H1 (cell line): ENCODE data around the gene NSG2. TPM values are rescaled to one million over a fixed set of nuclear protein-coding genes. Genes with fewer than 3 reads are reported as not detected.

Source experiments
- CTCF ChIA-PET: fragments of 300-600 bp; sonication (Branson Sonifier 250); formaldehyde crosslinking; loops from one replicate; lab custom pipeline; 2021; ENCODE audit not compliant: partially characterized antibody; lab: Charles Lee
- POLR2A ChIA-PET: fragments of 300-600 bp; sonication (Branson Sonifier 250); formaldehyde crosslinking; loops from one replicate; lab custom pipeline; 2021; ENCODE audit warnings: inconsistent platforms; ENCODE audit not compliant: partially characterized antibody; lab: Charles Lee
- DNase-seq, 2 experiments: peaks; one replicate each; pipeline versions ENCODE4 v3.0.0 to v3.0.0-alpha.2; 2010 to 2022; ENCODE audit warnings: low spot score in 2 of 2, low read depth in 1 of 2, mixed read lengths in 1 of 2
- FAIRE-seq: peaks from 2 replicates; lab custom pipeline; 2011; peaks lifted over from hg19 to GRCh38; lab: Jason Lieb, UNC
- H2AFZ ChIP-seq: 2 replicates; pipeline ENCODE4 v1.8.1; 2012; ENCODE audit warnings: low read length, inconsistent platforms
- H2AK5ac ChIP-seq: 2 replicates; pipeline ENCODE4 v1.6.1; 2013; ENCODE audit warnings: low read depth, low read length
- H2BK120ac ChIP-seq: replicated peaks from 2 replicates; pipeline ENCODE3; 2013; ENCODE audit warnings: low read depth, low read length, inconsistent platforms
- H2BK12ac ChIP-seq: 2 replicates; pipeline ENCODE4 v1.6.1; 2013; ENCODE audit warnings: low read depth, low read length
- H2BK15ac ChIP-seq: 2 replicates; pipeline ENCODE4 v1.6.1; 2013; ENCODE audit warnings: low read length
- H2BK20ac ChIP-seq: 2 replicates; pipeline ENCODE4 v1.6.1; 2013; ENCODE audit warnings: low read length
- H2BK5ac ChIP-seq: 2 replicates; pipeline ENCODE4 v1.6.1; 2013; ENCODE audit warnings: low read depth, low read length
- H3K14ac ChIP-seq: 2 replicates; pipeline ENCODE4 v1.6.1; 2013; ENCODE audit warnings: inconsistent platforms; ENCODE audit not compliant: insufficient read length
- H3K18ac ChIP-seq: 2 replicates; pipeline ENCODE4 v1.6.1; 2013; ENCODE audit warnings: low read length; ENCODE audit errors: extremely low read depth
- H3K23ac ChIP-seq: 2 replicates; pipeline ENCODE4 v1.6.1; 2013; ENCODE audit warnings: inconsistent platforms; ENCODE audit not compliant: insufficient read length
- H3K23me2 ChIP-seq: 2 replicates; pipeline ENCODE4 v1.6.1; 2013; ENCODE audit warnings: low read depth, low read length
- H3K27ac ChIP-seq: 2 replicates; pipeline ENCODE4 v1.6.1; 2011; ENCODE audit warnings: low read depth, low read length, inconsistent platforms
- H3K27me3 ChIP-seq, 4 experiments: replicated peaks in 1 of 4; 1 replicate in 1 of 4; 2 replicates in 3 of 4; pipeline versions ENCODE4 v1.6.1 to v1.8.1; 2011 to 2013; ENCODE audit warnings: low read length in 3 of 4, mild to moderate bottlenecking in 3 of 4, inconsistent platforms in 2 of 4, mixed read lengths in 2 of 4, moderate library complexity in 1 of 4; ENCODE audit not compliant: control insufficient read depth in 3 of 4, insufficient read depth in 3 of 4; ENCODE audit errors: extremely low read depth in 1 of 4
- H3K36me3 ChIP-seq, 4 experiments: 2 replicates each; pipeline versions ENCODE4 v1.6.1 to v1.8.1; 2011 to 2013; ENCODE audit warnings: mild to moderate bottlenecking in 4 of 4, low read length in 3 of 4, moderate library complexity in 2 of 4, control low read depth in 1 of 4, inconsistent platforms in 1 of 4; ENCODE audit not compliant: insufficient read depth in 4 of 4, control insufficient read depth in 2 of 4
- H3K4ac ChIP-seq: replicated peaks from 2 replicates; pipeline ENCODE3; 2013; ENCODE audit warnings: low read length, low read depth, mixed read lengths, inconsistent platforms; ENCODE audit not compliant: insufficient read length
- H3K4me1 ChIP-seq, 4 experiments: replicated peaks in 1 of 4; 1 replicate in 1 of 4; 2 replicates in 3 of 4; pipeline versions ENCODE4 v1.6.1 to v1.8.1; 2011 to 2013; ENCODE audit warnings: low read length in 3 of 4, inconsistent platforms in 2 of 4, mixed read lengths in 1 of 4; ENCODE audit not compliant: insufficient read depth in 4 of 4, control insufficient read depth in 3 of 4
- H3K4me2 ChIP-seq, 2 experiments: 2 replicates each; pipeline versions ENCODE4 v1.6.1 to v1.8.1; 2011 to 2013; ENCODE audit warnings: low read depth in 2 of 2, low read length in 2 of 2, control low read depth in 1 of 2, inconsistent platforms in 1 of 2, mild to moderate bottlenecking in 1 of 2; ENCODE audit not compliant: insufficient read depth in 1 of 2
- H3K4me3 ChIP-seq, 4 experiments: fragments of 200-600, 300-600 bp in 1 of 4; sonication (generic), shearing (Covaris generic), sonication (Bioruptor Twin) in 1 of 4; 2 replicates each; pipeline versions ENCODE4 v1.5.1 to v1.8.1; 2011 to 2016; ENCODE audit warnings: low read length in 4 of 4, low read depth in 3 of 4, control low read depth in 2 of 4, inconsistent platforms in 2 of 4, mild to moderate bottlenecking in 2 of 4, mixed read lengths in 1 of 4, moderate library complexity in 1 of 4; ENCODE audit not compliant: insufficient read depth in 2 of 4; ENCODE audit errors: extremely low read depth in 1 of 4
- H3K56ac ChIP-seq: replicated peaks from 2 replicates; pipeline ENCODE3; 2013; ENCODE audit warnings: low read depth, mild to moderate bottlenecking, mixed read lengths, low read length, inconsistent platforms; ENCODE audit not compliant: insufficient read length
- H3K79me1 ChIP-seq: 2 replicates; pipeline ENCODE4 v1.6.1; 2013; ENCODE audit warnings: low read depth, low read length, control low read depth
- H3K79me2 ChIP-seq, 2 experiments: 2 replicates each; pipeline versions ENCODE4 v1.6.1 to v1.8.1; 2012 to 2013; ENCODE audit warnings: low read length in 2 of 2, mild to moderate bottlenecking in 2 of 2, inconsistent platforms in 1 of 2; ENCODE audit not compliant: insufficient read depth in 2 of 2, control insufficient read depth in 1 of 2
- H3K9ac ChIP-seq, 4 experiments: replicated peaks in 1 of 4; 1 replicate in 1 of 4; 2 replicates in 3 of 4; pipeline versions ENCODE4 v1.6.1 to v1.8.1; 2011 to 2013; ENCODE audit warnings: low read depth in 3 of 4, low read length in 3 of 4, control low read depth in 2 of 4, mild to moderate bottlenecking in 2 of 4, moderate library complexity in 2 of 4, inconsistent platforms in 1 of 4; ENCODE audit errors: extremely low read depth in 1 of 4
- H3K9me3 ChIP-seq, 2 experiments: 2 replicates each; pipeline versions ENCODE4 v1.6.1 to v1.8.1; 2012 to 2013; ENCODE audit warnings: mild to moderate bottlenecking in 2 of 2, moderate library complexity in 2 of 2, control low read depth in 1 of 2, inconsistent platforms in 1 of 2, low read depth in 1 of 2, low read length in 1 of 2, mixed read lengths in 1 of 2; ENCODE audit not compliant: insufficient read depth in 2 of 2
- H4K20me1 ChIP-seq, 2 experiments: replicated peaks in 1 of 2; 2 replicates each; pipeline versions ENCODE3 to v1.8.1; 2011 to 2013; ENCODE audit warnings: inconsistent platforms in 2 of 2, low read length in 2 of 2, mild to moderate bottlenecking in 1 of 2; ENCODE audit not compliant: insufficient read depth in 2 of 2, control insufficient read depth in 1 of 2
- H4K5ac ChIP-seq: 2 replicates; pipeline ENCODE4 v1.6.1; 2013; ENCODE audit warnings: low read length, low read depth, mixed read lengths, inconsistent platforms; ENCODE audit not compliant: insufficient read length
- H4K8ac ChIP-seq: 2 replicates; pipeline ENCODE4 v1.8.0; 2013; ENCODE audit warnings: mild to moderate bottlenecking, moderate library complexity, low read length, inconsistent platforms; ENCODE audit not compliant: insufficient read depth; ENCODE audit errors: extremely low read depth
- H4K91ac ChIP-seq: replicated peaks from 2 replicates; pipeline ENCODE3; 2013; ENCODE audit warnings: low read length, mixed read lengths, inconsistent platforms; ENCODE audit not compliant: insufficient read length
- RAD21 ChIP-seq, 2 experiments: IDR thresholded peaks in 1 of 2; conservative IDR thresholded peaks in 1 of 2; 2 replicates each; pipeline ENCODE4 v1.6.1; 2011; ENCODE audit warnings: low read depth in 2 of 2, low read length in 2 of 2, improper control_type of control experiment in 1 of 2, inconsistent platforms in 1 of 2, mild to moderate bottlenecking in 1 of 2, moderate library complexity in 1 of 2
- SIX5 ChIP-seq: IDR thresholded peaks from 2 replicates; pipeline ENCODE4 v1.6.1; 2011; ENCODE audit warnings: mild to moderate bottlenecking, low read depth, low read length
- WGBS, 2 experiments: shearing (Covaris generic) in 1 of 2; methylation state at CpG; one replicate each; pipeline versions ENCODE4 v1.1.6 to v1.1.7; 2013 to 2015; ENCODE audit warnings: low lambda C conversion rate in 2 of 2, mixed read lengths in 2 of 2, inconsistent platforms in 1 of 2, low coverage in 1 of 2, missing lambda C conversion rate in 1 of 2; ENCODE audit not compliant: insufficient replicate concordance in 2 of 2, insufficient coverage in 1 of 2, insufficient read length in 1 of 2; ENCODE audit errors: extremely low coverage in 1 of 2, missing lambda C conversion rate in 1 of 2; 5-methylcytosine and 5-hydroxymethylcytosine counted together
- polyA plus RNA-seq, 7 experiments: library from polyadenylated mRNA; depleted of rRNA in 3 of 7; stranded (reverse) in 5 of 7; unstranded in 2 of 7; fragments of >200 nt in 5 of 7; fragments of 200-250 nt in 2 of 7; gene quantifications; 1 replicate in 5 of 7; 2 replicates in 1 of 7; 4 replicates in 1 of 7; pipeline versions ENCODE4 v1.2.1 to v1.2.3, GENCODE V29; 2011 to 2013; ENCODE audit warnings: missing spikeins in 2 of 7, mixed read lengths in 2 of 7
- total RNA-seq: library from RNA; stranded (reverse); fragmentation: NEBNext Ultra II Directional; extraction: Animal tissue kit (Norgen Biotek cat#: 25700); gene quantifications from 2 replicates; pipeline ENCODE4 v1.2.1, GENCODE V29; 2021
- TF ChIP-seq, protein P1 (sequence below), 3 experiments: IDR thresholded peaks; 1 replicate in 2 of 3; 2 replicates in 1 of 3; pipeline versions ENCODE4 v1.5.1 to v1.6.1; 2011; ENCODE audit warnings: low read length in 3 of 3, mild to moderate bottlenecking in 3 of 3, inconsistent platforms in 2 of 3, low read depth in 1 of 3, moderate library complexity in 1 of 3; ENCODE audit not compliant: insufficient read depth in 1 of 3; ENCODE audit errors: control extremely low read depth in 1 of 3

NSG2 gene
- total and polyA plus RNA-seq, 2 of the 8 experiments (the other 6 are each of a cell fraction or from before 2014, with no cell fraction given): 0.56 to 0.78 TPM

DNA sequence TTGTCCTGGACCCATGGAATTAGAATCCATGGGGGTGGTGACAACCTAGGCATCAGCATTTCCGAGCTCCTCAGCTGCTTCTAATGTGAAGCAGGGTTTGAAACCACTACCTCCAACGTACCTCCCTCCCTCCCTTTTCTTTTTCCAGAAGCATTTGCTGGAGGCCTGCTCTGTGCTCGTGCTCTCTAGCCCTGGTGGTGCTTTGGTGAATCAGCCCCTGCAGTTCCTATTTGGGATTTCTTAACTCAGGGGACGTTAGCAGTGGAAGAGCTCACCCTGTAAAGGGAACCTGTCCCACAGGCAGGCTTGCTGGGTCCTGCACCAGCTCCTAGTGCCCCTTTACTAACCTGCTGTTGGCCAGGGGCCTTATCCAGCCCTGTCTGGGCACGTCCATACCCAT lies 55.0 kb downstream of the NSG2 start:
- no peak for FAIRE-seq

More for the DNA sequence above, 55.0 kb downstream of the NSG2 start:
- Histone ChIP-seq H3K36me3 (no peaks in the 10 kb centered on the region), H3K9ac (no peak overlapping the region), H4K20me1 (peaks cover 0 to 4% of the 10 kb centered on the region in 2 experiments), H3K4me2 (no peak overlapping the region), H3K18ac (peak overlapping the region; percentile 28; the same call in 1 of the 2 replicates), H4K91ac (no peak overlapping the region), H2BK5ac (no peak overlapping the region), H2AFZ (no peak overlapping the region), H3K79me2 (no peaks in the 10 kb centered on the region), H3K14ac (no peak overlapping the region), H2BK15ac (no peak overlapping the region), H3K4ac (no peak overlapping the region), H2BK120ac (no peak overlapping the region), H3K27ac (no peak overlapping the region), H3K23me2 (peaks cover 3% of the 10 kb centered on the region; the same call in 1 of the 2 replicates), H2BK12ac (no peak overlapping the region), H3K9me3 (no peaks in the 10 kb centered on the region), H3K56ac (no peak overlapping the region), H3K4me3 (no peak overlapping the region), H3K27me3 (no peaks in the 10 kb centered on the region), H4K5ac (no peak overlapping the region), H3K23ac (no peak overlapping the region), H2AK5ac (no peak overlapping the region), H4K8ac (no peak overlapping the region), H2BK20ac (no peak overlapping the region), H3K4me1 (no peaks in the 10 kb centered on the region), H3K79me1 (no peaks in the 10 kb centered on the region)
- WGBS, 2 experiments: 80% methylated on average over 4 of the region's 5 CpGs; no CpG with 5 or more reads in 1 of the 2 experiments
- ChIA-PET POLR2A (interaction anchor here (1.4 kb wide), 1 partner anchor 14 kb away, joined by 3 read pairs; no protein-coding TSS in a partner anchor), CTCF (interaction anchor here (0.7 to 3.7 kb wide), 10 partner anchors 9 to 746 kb away, joined by 3 to 19 read pairs (median 3); no protein-coding TSS in a partner anchor)
- no peak for DNase-seq
- TF ChIP-seq RAD21 (IDR thresholded peaks at IDR 0.05 in 1 of 2, conservative IDR thresholded peaks at IDR 0.05 in 1 of 2; ENCODE audit: low read depth in 2 of 2, low read length in 2 of 2) (peak in 1 of 2 experiments; percentile 27; a peak in 1 of 4 replicates), SIX5 (no peak)
- TF ChIP-seq, protein P1, sequence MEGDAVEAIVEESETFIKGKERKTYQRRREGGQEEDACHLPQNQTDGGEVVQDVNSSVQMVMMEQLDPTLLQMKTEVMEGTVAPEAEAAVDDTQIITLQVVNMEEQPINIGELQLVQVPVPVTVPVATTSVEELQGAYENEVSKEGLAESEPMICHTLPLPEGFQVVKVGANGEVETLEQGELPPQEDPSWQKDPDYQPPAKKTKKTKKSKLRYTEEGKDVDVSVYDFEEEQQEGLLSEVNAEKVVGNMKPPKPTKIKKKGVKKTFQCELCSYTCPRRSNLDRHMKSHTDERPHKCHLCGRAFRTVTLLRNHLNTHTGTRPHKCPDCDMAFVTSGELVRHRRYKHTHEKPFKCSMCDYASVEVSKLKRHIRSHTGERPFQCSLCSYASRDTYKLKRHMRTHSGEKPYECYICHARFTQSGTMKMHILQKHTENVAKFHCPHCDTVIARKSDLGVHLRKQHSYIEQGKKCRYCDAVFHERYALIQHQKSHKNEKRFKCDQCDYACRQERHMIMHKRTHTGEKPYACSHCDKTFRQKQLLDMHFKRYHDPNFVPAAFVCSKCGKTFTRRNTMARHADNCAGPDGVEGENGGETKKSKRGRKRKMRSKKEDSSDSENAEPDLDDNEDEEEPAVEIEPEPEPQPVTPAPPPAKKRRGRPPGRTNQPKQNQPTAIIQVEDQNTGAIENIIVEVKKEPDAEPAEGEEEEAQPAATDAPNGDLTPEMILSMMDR (IDR thresholded peaks at IDR 0.05; ENCODE audit: control extremely low read depth in 1 of 3, insufficient read depth in 1 of 3, low read depth in 1 of 3, low read length in 3 of 3): peak in 2 of 3 experiments; percentile 8 to 31; a peak in 2 of 4 replicates
